ENCODE results near the gene SRRD.

SRRD gene

GRCh38 chr22:26503758-26504157, 20.1 kb downstream of the SRRD start:
- Histone ChIP-seq H3K27me3 (ENCODE audit: low read depth, low read length) (no peaks in the 10 kb centered on the region), H3K36me3 (replicated peaks; ENCODE audit: low read depth, low read length) (peaks cover 61% of the 10 kb centered on the region), H3K27ac (ENCODE audit: low read length) (no peak overlapping the region), H4K20me1 (ENCODE audit: insufficient read depth, low read length) (no peaks in the 10 kb centered on the region), H3K4me2 (ENCODE audit: low read length) (no peak overlapping the region), H3K4me3 (ENCODE audit: low read length) (no peak overlapping the region), H3K4me1 (ENCODE audit: low read length) (no peaks in the 10 kb centered on the region), H3K9ac (ENCODE audit: low read length) (no peak overlapping the region), H2AFZ (ENCODE audit: low read depth, low read length) (no peak overlapping the region), H3K9me3 (ENCODE audit: insufficient read depth, low read length) (no peaks in the 10 kb centered on the region), H3K79me2 (ENCODE audit: low read length) (no peaks in the 10 kb centered on the region)
- TF ChIP-seq CTCF (IDR thresholded peaks at IDR 0.05; ENCODE audit: low read depth, low read length) (no peak), EZH2phosphoT487 (IDR thresholded peaks at IDR 0.05; ENCODE audit: low read depth) (no peak)

- no peak overlapping the region for H2AFZ ChIP-seq (ENCODE audit: low read depth, low read length)
- peaks cover 20% of the 10 kb centered on the region for H3K79me2 ChIP-seq (ENCODE audit: low read length)
- no peak overlapping the region for H3K4me3 ChIP-seq (ENCODE audit: low read length)
- no peaks in the 10 kb centered on the region for H3K27me3 ChIP-seq (ENCODE audit: low read depth, low read length)
- H3K36me3 ChIP-seq (replicated peaks; ENCODE audit: low read depth, low read length), result peaks cover 45% of the 10 kb centered on the region
- no peak overlapping the region for H3K27ac ChIP-seq (ENCODE audit: low read length)
- no peaks in the 10 kb centered on the region for H3K9me3 ChIP-seq (ENCODE audit: insufficient read depth, low read length)
- H4K20me1 ChIP-seq (ENCODE audit: insufficient read depth, low read length), result no peaks in the 10 kb centered on the region
- no peak overlapping the region for H3K4me2 ChIP-seq (ENCODE audit: low read length)
- TF ChIP-seq EZH2phosphoT487 (IDR thresholded peaks at IDR 0.05; ENCODE audit: low read depth), result no peak
- no peak for TF ChIP-seq CTCF (IDR thresholded peaks at IDR 0.05; ENCODE audit: low read depth, low read length)
- H3K4me1 ChIP-seq (ENCODE audit: low read length), result peaks cover 10% of the 10 kb centered on the region
- no peak overlapping the region for H3K9ac ChIP-seq (ENCODE audit: low read length)
Measured at GRCh38 chr22:26508148-26508547, 24.5 kb downstream of the SRRD start.

GRCh38 chr22:26512149-26512793, 28.6 kb downstream of the SRRD start, which contains the start of gene TFIP11:
Gene TFIP11 (minus strand): TSS chr22:26512473. CDS start chr22:26510272, 2,201 bp downstream.
- peak within 1 kb of the TSS; percentile 86 for H3K4me3 ChIP-seq (ENCODE audit: low read length)
- H3K4me2 ChIP-seq (ENCODE audit: low read length), result peak within 1 kb of the TSS; percentile 99
- no peak within 1 kb of the TSS for H3K27ac ChIP-seq (ENCODE audit: low read length)
- H3K36me3 ChIP-seq (replicated peaks; ENCODE audit: low read depth, low read length), result peaks cover 19% of the 10 kb centered on the region
- H3K4me1 ChIP-seq (ENCODE audit: low read length), result peaks cover 16% of the 10 kb centered on the region
- H3K27me3 ChIP-seq (ENCODE audit: low read depth, low read length), result no peaks in the 10 kb centered on the region
- TF ChIP-seq EZH2phosphoT487 (IDR thresholded peaks at IDR 0.05; ENCODE audit: low read depth) (no peak), CTCF (IDR thresholded peaks at IDR 0.05; ENCODE audit: low read depth, low read length) (no peak)
- H3K79me2 ChIP-seq (ENCODE audit: low read length), result peaks cover 27% of the 10 kb centered on the region
- H3K9me3 ChIP-seq (ENCODE audit: insufficient read depth, low read length), result no peaks in the 10 kb centered on the region
- peak within 1 kb of the TSS; percentile 71 for H3K9ac ChIP-seq (ENCODE audit: low read length)
- H2AFZ ChIP-seq (ENCODE audit: low read depth, low read length), result peak within 1 kb of the TSS; percentile 71
- H4K20me1 ChIP-seq (ENCODE audit: insufficient read depth, low read length), result no peaks in the 10 kb centered on the region

- Histone ChIP-seq H3K9me3 (ENCODE audit: insufficient read depth, low read length) (no peaks in the 10 kb centered on the region), H4K20me1 (ENCODE audit: insufficient read depth, low read length) (no peaks in the 10 kb centered on the region), H3K4me1 (ENCODE audit: low read length) (peaks cover 16% of the 10 kb centered on the region), H3K4me2 (ENCODE audit: low read length) (peak overlapping the region; percentile 71; the same call in 1 of the 2 replicates), H3K27ac (ENCODE audit: low read length) (no peak overlapping the region), H3K4me3 (ENCODE audit: low read length) (no peak overlapping the region), H3K79me2 (ENCODE audit: low read length) (peaks cover 27% of the 10 kb centered on the region), H3K9ac (ENCODE audit: low read length) (no peak overlapping the region), H3K27me3 (ENCODE audit: low read depth, low read length) (no peaks in the 10 kb centered on the region), H3K36me3 (replicated peaks; ENCODE audit: low read depth, low read length) (peaks cover 12% of the 10 kb centered on the region), H2AFZ (ENCODE audit: low read depth, low read length) (no peak overlapping the region)
- TF ChIP-seq EZH2phosphoT487 (IDR thresholded peaks at IDR 0.05; ENCODE audit: low read depth), result no peak
- no peak for TF ChIP-seq CTCF (IDR thresholded peaks at IDR 0.05; ENCODE audit: low read depth, low read length)
Measured at GRCh38 chr22:26513838-26514237, 30.2 kb downstream of the SRRD start.
